GM23248 (cell line): Measurements from ENCODE around the gene ZNF860.

ENCODE experiments used
- EZH2 ChIP-seq: fragments of 200-600 bp; sonication (generic); IDR thresholded peaks from 2 replicates; pipeline ENCODE4 v1.6.1; 2018; ENCODE audit warnings: antibody characterized with exemption, mild to moderate bottlenecking; ENCODE audit not compliant: insufficient read depth, poor library complexity, severe bottlenecking
- EZH2phosphoT487 ChIP-seq: fragments of 200-600 bp; sonication (generic); IDR thresholded peaks from 2 replicates; pipeline ENCODE4 v1.6.1; 2018; ENCODE audit warnings: antibody characterized with exemption, moderate library complexity, mild to moderate bottlenecking, low read depth; ENCODE audit not compliant: insufficient read depth

DNA sequence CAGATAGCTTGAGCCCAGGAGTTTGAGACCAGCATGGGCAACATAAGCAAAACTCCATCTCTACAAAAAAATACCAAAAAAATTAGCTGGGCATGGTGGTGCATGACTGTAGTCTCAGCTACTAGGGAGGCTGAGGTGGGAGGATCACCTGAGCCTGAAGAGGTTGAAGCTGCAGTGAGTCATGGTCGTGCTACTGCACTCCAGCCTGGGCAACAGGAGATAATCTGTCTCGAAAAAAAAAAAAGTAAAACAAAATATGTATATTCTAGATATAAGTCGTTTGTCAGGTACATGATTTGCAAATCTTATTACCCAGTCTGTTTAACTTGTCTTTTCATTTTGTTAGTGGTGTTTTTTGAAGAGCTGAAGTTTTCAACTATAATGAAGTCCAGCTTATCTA lies 40.2 kb downstream of the ZNF860 start:
- TF ChIP-seq EZH2phosphoT487, result no peak
- TF ChIP-seq EZH2, result no peak
